OCI-LY7 (cell line): ENCODE data around the gene AFG1L.

Source experiments
- CTCF ChIP-seq: fragments of 200-600 bp; sonication (generic); conservative IDR thresholded peaks from 2 replicates; pipeline ENCODE4 v1.5.1; 2014; ENCODE audit warnings: mild to moderate bottlenecking, antibody characterized with exemption, low read length, moderate library complexity, mixed read lengths
- EZH2phosphoT487 ChIP-seq: fragments of 200-600 bp; sonication (generic); IDR thresholded peaks from 2 replicates; pipeline ENCODE4 v1.6.1; 2018; ENCODE audit warnings: low read depth, borderline replicate concordance, mild to moderate bottlenecking, mixed run types, antibody characterized with exemption, low read length, moderate library complexity, mixed read lengths

- peak; percentile 62 for TF ChIP-seq CTCF
- no peak for TF ChIP-seq EZH2phosphoT487
Observed at GRCh38 chr6:108570517-108570916, 275.7 kb downstream of the AFG1L start.
